DND-41 (cell line): ENCODE measurements around the gene TXNDC11.

Source experiments
- ATAC-seq: fragments of 200-7000 bp; cut with Tn5 transposase; 3 replicates; pipeline ENCODE4 v1.9.1; 2021; ENCODE audit warnings: low read depth; ENCODE audit not compliant: insufficient read depth
- DNase-seq: peaks from one replicate; pipeline ENCODE4 v3.0.0-alpha.2; 2020
- H2AFZ ChIP-seq: 2 replicates; pipeline ENCODE4 v1.6.0; 2012; ENCODE audit warnings: low read depth, low read length
- H3K27ac ChIP-seq: 2 replicates; pipeline ENCODE4 v1.5.1; 2012; ENCODE audit warnings: low read length, inconsistent platforms
- H3K27me3 ChIP-seq: fragments of 200-600 bp; sonication (generic); 2 replicates; pipeline ENCODE4 v1.6.0; 2012; ENCODE audit warnings: low read length, mild to moderate bottlenecking, inconsistent platforms; ENCODE audit not compliant: insufficient read depth, poor library complexity
- H3K36me3 ChIP-seq: 2 replicates; pipeline ENCODE4 v1.5.1; 2012; ENCODE audit warnings: low read length, inconsistent platforms; ENCODE audit not compliant: insufficient read depth
- H3K4me1 ChIP-seq: 2 replicates; pipeline ENCODE4 v1.5.1; 2012; ENCODE audit warnings: mild to moderate bottlenecking, low read length; ENCODE audit not compliant: insufficient read depth
- H3K4me2 ChIP-seq: 2 replicates; pipeline ENCODE4 v1.6.0; 2012; ENCODE audit warnings: mild to moderate bottlenecking, moderate library complexity, low read length, inconsistent platforms; ENCODE audit not compliant: insufficient read depth
- H3K4me3 ChIP-seq, 2 experiments: fragments of 200-600 bp in 1 of 2; shearing (Covaris generic) in 1 of 2; 2 replicates each; pipeline ENCODE4 v1.5.1; 2012 to 2016; ENCODE audit warnings: inconsistent platforms in 2 of 2, low read length in 2 of 2, mild to moderate bottlenecking in 2 of 2, low read depth in 1 of 2, moderate library complexity in 1 of 2
- H3K79me2 ChIP-seq: 2 replicates; pipeline ENCODE4 v1.6.0; 2012; ENCODE audit warnings: low read length, inconsistent platforms; ENCODE audit not compliant: insufficient read depth
- H3K9ac ChIP-seq: 2 replicates; pipeline ENCODE4 v1.6.0; 2012; ENCODE audit warnings: low read depth, mild to moderate bottlenecking, inconsistent platforms, low read length, moderate library complexity
- H3K9me3 ChIP-seq: 2 replicates; pipeline ENCODE4 v1.5.1; 2012; ENCODE audit warnings: low read length, moderate library complexity, mild to moderate bottlenecking, inconsistent platforms; ENCODE audit not compliant: insufficient read depth, severe bottlenecking
- H4K20me1 ChIP-seq: 2 replicates; pipeline ENCODE4 v1.6.0; 2012; ENCODE audit warnings: low read length; ENCODE audit not compliant: insufficient read depth
- EZH2 ChIP-seq: IDR thresholded peaks from 3 replicates; pipeline ENCODE4 v1.6.1; 2012; ENCODE audit warnings: borderline replicate concordance, low read depth, mild to moderate bottlenecking, moderate library complexity, low read length, inconsistent platforms; ENCODE audit not compliant: severe bottlenecking
- TF ChIP-seq, protein P1 (sequence below): IDR thresholded peaks from 2 replicates; pipeline ENCODE4 v1.5.1; 2012; ENCODE audit warnings: borderline replicate concordance, low read length, moderate library complexity, mild to moderate bottlenecking; ENCODE audit not compliant: poor library complexity, severe bottlenecking; ENCODE audit errors: extremely low read depth

The TXNDC11 gene

DNA sequence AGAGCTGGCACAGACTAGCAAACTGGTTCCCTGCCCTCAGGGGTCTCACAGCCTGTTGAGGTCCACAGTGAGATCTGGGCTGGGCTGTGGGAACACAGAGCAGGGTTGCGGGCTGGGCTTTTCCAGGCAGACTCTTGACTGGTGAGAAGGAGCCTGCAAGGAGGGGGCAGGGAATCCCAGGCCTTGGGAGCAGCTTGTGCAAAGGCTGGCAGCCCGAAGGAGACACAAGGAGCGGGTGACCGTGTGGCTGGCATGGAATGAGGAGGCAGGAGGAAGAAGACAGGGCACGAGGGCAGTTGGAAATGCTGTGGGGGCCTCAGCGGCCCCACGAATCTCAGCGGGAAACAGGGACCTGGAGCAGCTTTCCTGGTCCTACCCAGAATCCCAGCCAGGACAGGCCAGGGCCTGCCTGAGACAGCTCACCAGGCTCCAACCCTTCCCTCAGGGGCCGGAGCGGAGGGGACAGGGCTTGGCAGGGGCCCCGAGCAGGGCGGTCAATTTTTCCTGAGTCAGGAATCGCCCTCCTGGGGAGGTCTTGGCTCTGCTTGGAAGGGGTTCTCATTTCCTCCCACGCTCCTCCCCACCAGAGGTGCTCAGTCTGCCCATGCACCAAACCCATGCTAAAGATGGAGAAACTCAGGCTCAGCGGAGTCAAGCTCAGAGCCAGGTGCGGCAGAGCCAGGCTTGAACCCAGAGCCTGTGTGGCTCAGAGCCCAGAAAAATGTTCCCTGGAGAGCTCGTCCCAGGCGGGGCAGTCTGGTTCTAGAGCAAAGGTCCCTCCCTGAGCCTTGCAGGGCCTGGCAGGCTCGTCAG is 83.6 kb downstream of the TXNDC11 start:
- no peaks in the 10 kb centered on the region for H3K9me3 ChIP-seq
- H4K20me1 ChIP-seq, result no peaks in the 10 kb centered on the region
- H3K27me3 ChIP-seq, result no peaks in the 10 kb centered on the region
- H3K9ac ChIP-seq, result no peak overlapping the region
- ATAC-seq, result no peak
- H3K36me3 ChIP-seq, result no peaks in the 10 kb centered on the region
- peaks cover 26% of the 10 kb centered on the region for H3K4me1 ChIP-seq
- no peak for TF ChIP-seq EZH2
- TF ChIP-seq, protein P1, sequence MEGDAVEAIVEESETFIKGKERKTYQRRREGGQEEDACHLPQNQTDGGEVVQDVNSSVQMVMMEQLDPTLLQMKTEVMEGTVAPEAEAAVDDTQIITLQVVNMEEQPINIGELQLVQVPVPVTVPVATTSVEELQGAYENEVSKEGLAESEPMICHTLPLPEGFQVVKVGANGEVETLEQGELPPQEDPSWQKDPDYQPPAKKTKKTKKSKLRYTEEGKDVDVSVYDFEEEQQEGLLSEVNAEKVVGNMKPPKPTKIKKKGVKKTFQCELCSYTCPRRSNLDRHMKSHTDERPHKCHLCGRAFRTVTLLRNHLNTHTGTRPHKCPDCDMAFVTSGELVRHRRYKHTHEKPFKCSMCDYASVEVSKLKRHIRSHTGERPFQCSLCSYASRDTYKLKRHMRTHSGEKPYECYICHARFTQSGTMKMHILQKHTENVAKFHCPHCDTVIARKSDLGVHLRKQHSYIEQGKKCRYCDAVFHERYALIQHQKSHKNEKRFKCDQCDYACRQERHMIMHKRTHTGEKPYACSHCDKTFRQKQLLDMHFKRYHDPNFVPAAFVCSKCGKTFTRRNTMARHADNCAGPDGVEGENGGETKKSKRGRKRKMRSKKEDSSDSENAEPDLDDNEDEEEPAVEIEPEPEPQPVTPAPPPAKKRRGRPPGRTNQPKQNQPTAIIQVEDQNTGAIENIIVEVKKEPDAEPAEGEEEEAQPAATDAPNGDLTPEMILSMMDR, result no peak
- no peak for DNase-seq
- no peak overlapping the region for H3K4me2 ChIP-seq
- no peaks in the 10 kb centered on the region for H3K79me2 ChIP-seq
- H3K27ac ChIP-seq, result no peak overlapping the region
- no peak overlapping the region for H2AFZ ChIP-seq
- no peak overlapping the region for H3K4me3 ChIP-seq

DNA sequence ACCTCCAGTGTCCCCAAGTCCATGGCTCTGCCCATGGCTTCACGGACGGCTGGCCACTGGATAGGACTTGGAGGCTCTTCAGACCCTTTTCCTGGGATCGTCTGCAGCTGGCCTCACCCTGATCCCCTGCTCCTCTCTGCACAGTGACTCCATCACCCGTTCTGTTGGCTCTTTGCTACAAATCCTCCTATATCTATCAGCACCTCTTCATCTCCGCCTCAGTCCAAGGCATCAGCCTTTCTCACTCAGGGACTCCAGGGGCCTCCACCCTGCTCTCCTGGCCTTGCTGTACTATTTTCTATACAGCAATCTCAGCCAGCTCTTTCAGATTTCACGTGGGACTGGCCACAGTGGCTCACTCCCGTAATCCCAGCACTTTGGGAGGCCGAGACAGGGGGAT is 85.1 kb downstream of the TXNDC11 start:
- no peak overlapping the region for H3K4me3 ChIP-seq
- H3K4me2 ChIP-seq, result no peak overlapping the region
- DNase-seq (no peak), ATAC-seq (no peak)
- no peak overlapping the region for H2AFZ ChIP-seq
- no peaks in the 10 kb centered on the region for H3K79me2 ChIP-seq
- no peaks in the 10 kb centered on the region for H3K36me3 ChIP-seq
- H4K20me1 ChIP-seq, result no peaks in the 10 kb centered on the region
- TF ChIP-seq, protein P1, result no peak
- TF ChIP-seq EZH2, result no peak
- H3K9me3 ChIP-seq, result no peaks in the 10 kb centered on the region
- no peak overlapping the region for H3K9ac ChIP-seq
- H3K27ac ChIP-seq, result no peak overlapping the region
- H3K27me3 ChIP-seq, result no peaks in the 10 kb centered on the region
- peaks cover 25% of the 10 kb centered on the region for H3K4me1 ChIP-seq

DNA sequence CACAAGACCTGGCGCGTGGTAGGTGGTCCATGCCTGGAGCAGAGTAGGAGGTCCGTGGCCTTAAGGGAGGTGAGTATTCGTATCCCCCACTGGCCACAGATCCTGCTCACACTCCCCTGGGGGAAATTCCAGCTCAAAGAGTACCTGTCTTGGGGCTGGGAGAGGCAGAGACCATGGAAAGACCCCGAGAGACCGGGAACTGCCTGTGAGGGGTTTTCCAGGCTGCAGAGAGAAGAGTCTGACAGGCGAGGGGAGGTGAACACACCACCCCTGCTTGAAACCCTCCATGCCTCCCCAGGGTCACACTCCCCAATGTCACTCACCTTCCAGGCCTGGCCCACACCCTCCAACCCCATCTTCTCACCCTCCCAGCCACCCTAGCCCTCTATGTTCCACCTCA is 87.0 kb downstream of the TXNDC11 start:
- H4K20me1 ChIP-seq, result no peaks in the 10 kb centered on the region
- H3K9me3 ChIP-seq, result no peaks in the 10 kb centered on the region
- H3K9ac ChIP-seq, result no peak overlapping the region
- no peak overlapping the region for H3K4me2 ChIP-seq
- H3K79me2 ChIP-seq, result no peaks in the 10 kb centered on the region
- H2AFZ ChIP-seq, result no peak overlapping the region
- 0 out of 2 replicates have a peak overlapping the region, but pooled peaks have one; percentile 6 for H3K27ac ChIP-seq
- no peak for TF ChIP-seq EZH2
- TF ChIP-seq, protein P1, result no peak
- no peaks in the 10 kb centered on the region for H3K36me3 ChIP-seq
- DNase-seq (no peak), ATAC-seq (no peak)
- H3K27me3 ChIP-seq, result no peaks in the 10 kb centered on the region
- H3K4me1 ChIP-seq, result peaks cover 25% of the 10 kb centered on the region
- no peak overlapping the region for H3K4me3 ChIP-seq

DNA sequence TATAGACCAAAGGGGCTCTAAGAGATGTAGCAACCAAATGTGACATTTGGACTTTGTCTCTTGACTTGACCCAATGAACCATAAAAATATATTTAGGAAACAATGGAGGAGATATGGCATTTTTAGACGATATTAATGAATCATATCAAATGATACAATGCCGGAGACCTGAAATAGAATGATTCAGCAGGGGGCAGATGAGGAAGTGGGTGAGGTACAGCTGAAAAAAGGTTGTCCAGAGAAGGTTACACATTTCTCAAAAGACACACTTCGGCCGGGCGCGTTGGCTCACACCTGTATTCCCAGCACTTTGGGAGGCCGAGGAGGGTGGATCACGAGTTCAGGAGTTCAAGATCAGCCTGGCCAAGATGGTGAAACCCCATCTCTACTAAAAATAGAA is 90.9 kb downstream of the TXNDC11 start:
- H3K4me2 ChIP-seq, result no peak overlapping the region
- no peaks in the 10 kb centered on the region for H3K79me2 ChIP-seq
- DNase-seq (no peak), ATAC-seq (no peak)
- no peaks in the 10 kb centered on the region for H3K27me3 ChIP-seq
- no peak overlapping the region for H3K9ac ChIP-seq
- H4K20me1 ChIP-seq, result no peaks in the 10 kb centered on the region
- TF ChIP-seq, protein P1, result no peak
- TF ChIP-seq EZH2, result no peak
- no peak overlapping the region for H2AFZ ChIP-seq
- H3K4me1 ChIP-seq, result peaks cover 25% of the 10 kb centered on the region
- H3K9me3 ChIP-seq, result no peaks in the 10 kb centered on the region
- no peak overlapping the region for H3K27ac ChIP-seq
- H3K36me3 ChIP-seq, result no peaks in the 10 kb centered on the region
- no peak overlapping the region for H3K4me3 ChIP-seq
